Activated naive CD8-positive, alpha-beta T cell treated with anti-CD3 and anti-CD28 coated beads for 36 hours (primary cell): Measurements from ENCODE around the gene CCDC81. TPM values are rescaled to one million over a fixed set of nuclear protein-coding genes. Genes with fewer than 3 reads are reported as not detected.
"Not testable (repeated sequence)": the region's sequence is repeated elsewhere in the genome, so short reads cannot be mapped to it uniquely, and the experiment has no call there.

ENCODE experiments used
- DNase-seq: peaks from one replicate; pipeline ENCODE4 v3.0.0; 2021
- H3K27ac Mint-ChIP-seq: one replicate; pipeline ENCODE4 v1.8.0; 2022; ENCODE audit warnings: mild to moderate bottlenecking, moderate library complexity, mixed read lengths
- H3K27me3 Mint-ChIP-seq: one replicate; pipeline ENCODE4 v1.8.0; 2022; ENCODE audit warnings: mild to moderate bottlenecking, mixed read lengths
- H3K36me3 Mint-ChIP-seq: one replicate; pipeline ENCODE4 v1.8.0; 2021; ENCODE audit warnings: mild to moderate bottlenecking, mixed read lengths
- H3K4me1 Mint-ChIP-seq: one replicate; pipeline ENCODE4 v1.8.0; 2021; ENCODE audit warnings: mixed read lengths
- H3K4me3 Mint-ChIP-seq: one replicate; pipeline ENCODE4 v1.8.0; 2022; ENCODE audit warnings: mild to moderate bottlenecking, moderate library complexity, mixed read lengths
- H3K9me3 Mint-ChIP-seq: one replicate; pipeline ENCODE4 v1.8.0; 2022; ENCODE audit warnings: mixed read lengths
- total RNA-seq, 2 experiments: library from RNA; stranded (reverse); gene quantifications; one replicate each; pipeline ENCODE4 v1.2.3, GENCODE V29; 2021

CCDC81 gene
- total RNA-seq: under 1 TPM; 0.16 to 0.42 TPM

DNA sequence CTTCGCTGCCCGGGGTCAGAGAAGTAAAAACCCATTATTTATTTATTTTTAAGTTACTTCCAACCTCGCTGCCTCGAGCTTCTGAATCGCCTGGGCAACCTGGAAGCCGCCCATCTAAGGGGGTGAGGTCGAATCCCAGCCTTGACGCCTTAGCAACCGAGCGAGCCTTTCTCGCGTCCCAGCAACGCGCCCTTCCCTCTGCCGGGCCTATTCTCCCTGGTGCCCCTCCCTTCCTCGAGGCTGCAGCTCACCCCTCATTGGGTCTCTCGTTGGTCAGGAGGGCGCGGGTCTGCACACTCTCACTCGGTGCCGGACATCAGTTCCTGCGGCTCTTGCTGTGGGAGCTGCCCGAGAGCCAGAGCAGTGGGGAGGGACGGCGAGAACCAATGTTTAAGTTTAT, at the start of gene CCDC81:
CCDC81 (plus strand) TSS at position 302 of the 400 bp plus-strand sequence. CDS start 277 bp downstream, outside the sequence.
- Mint-ChIP-seq H3K4me1 (peaks cover 3% of the 10 kb centered on the region), H3K36me3 (peaks cover 2% of the 10 kb centered on the region), H3K4me3 (no peak within 1 kb of the TSS), H3K27ac (no peak within 1 kb of the TSS), H3K9me3 (peaks cover 2% of the 10 kb centered on the region), H3K27me3 (peaks cover 19% of the 10 kb centered on the region)
- DNase-seq: no peak

DNA sequence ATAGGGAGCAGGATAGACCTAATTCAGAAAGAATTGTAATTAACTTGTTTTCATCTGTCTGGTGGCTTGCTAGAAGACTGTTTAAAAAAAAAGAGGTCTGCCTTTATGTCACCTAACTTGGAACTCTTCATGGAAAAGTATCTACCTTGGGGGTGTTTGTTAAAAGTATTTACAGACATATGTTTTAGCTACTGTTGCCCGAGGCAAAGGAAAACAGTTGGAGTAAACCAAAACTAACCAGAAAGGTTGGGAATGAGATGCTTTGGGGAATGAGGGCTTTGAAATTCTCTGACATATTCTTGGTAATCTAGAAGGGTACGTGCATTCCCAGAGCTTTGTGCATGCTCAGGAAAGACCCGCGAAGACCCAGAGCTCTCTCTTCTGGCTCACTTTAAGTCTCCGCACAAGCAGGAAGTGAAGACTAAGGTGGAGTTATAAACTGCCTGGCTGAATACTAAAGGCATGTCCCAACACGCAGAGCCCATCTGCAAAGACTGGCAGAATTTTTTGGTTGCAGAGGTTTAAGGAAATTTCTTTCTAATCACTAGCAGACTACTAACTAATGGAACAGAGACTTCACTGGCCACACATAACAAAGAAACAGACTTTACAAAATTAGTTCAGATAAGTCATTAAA, 39.4 kb upstream of the CCDC81 start:
- H3K27me3 Mint-ChIP-seq: no peaks in the 10 kb centered on the region
- no peak overlapping the region for H3K4me3 Mint-ChIP-seq
- peaks cover 67% of the 10 kb centered on the region for H3K36me3 Mint-ChIP-seq
- H3K4me1 Mint-ChIP-seq: no peaks in the 10 kb centered on the region
- no peak overlapping the region for H3K27ac Mint-ChIP-seq
- no peak for DNase-seq
- H3K9me3 Mint-ChIP-seq: peaks cover 1% of the 10 kb centered on the region

GRCh38 chr11:86337227-86337626, 37.5 kb upstream of the CCDC81 start:
- Mint-ChIP-seq H3K27me3 (no peaks in the 10 kb centered on the region), H3K4me3 (no peak overlapping the region), H3K36me3 (peaks cover 80% of the 10 kb centered on the region), H3K9me3 (peaks cover 2% of the 10 kb centered on the region), H3K27ac (no peak overlapping the region), H3K4me1 (peaks cover 5% of the 10 kb centered on the region)
- DNase-seq: no peak

GRCh38 chr11:86341382-86341781, 33.3 kb upstream of the CCDC81 start:
- H3K4me3 Mint-ChIP-seq: no peak overlapping the region
- peaks cover 2% of the 10 kb centered on the region for H3K9me3 Mint-ChIP-seq
- no peak overlapping the region for H3K27ac Mint-ChIP-seq
- no peak for DNase-seq
- peaks cover 22% of the 10 kb centered on the region for H3K4me1 Mint-ChIP-seq
- no peaks in the 10 kb centered on the region for H3K27me3 Mint-ChIP-seq
- H3K36me3 Mint-ChIP-seq: peaks cover 63% of the 10 kb centered on the region

DNA sequence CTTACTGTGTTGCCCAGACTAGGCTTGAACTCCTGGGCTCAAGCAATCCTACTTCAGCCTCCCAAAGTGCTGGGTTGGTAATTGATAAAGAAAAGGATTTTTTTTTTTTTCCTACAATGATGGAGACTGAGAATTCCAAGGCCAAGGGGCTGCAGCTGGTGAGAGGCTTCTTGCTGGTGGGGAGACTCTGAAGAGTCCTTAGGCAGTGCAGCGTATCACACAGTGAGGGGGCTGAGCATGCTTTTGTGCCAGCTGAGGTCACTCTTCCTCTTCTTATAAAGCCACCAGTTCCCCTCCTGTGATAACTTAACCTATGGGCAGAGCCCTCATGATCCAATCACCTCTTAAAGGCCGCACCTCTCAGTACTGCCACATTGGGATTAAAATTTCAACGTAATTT, 28.2 kb upstream of the CCDC81 start:
- Mint-ChIP-seq H3K27ac (no peak overlapping the region), H3K9me3 (no peaks in the 10 kb centered on the region), H3K27me3 (no peaks in the 10 kb centered on the region), H3K4me1 (peaks cover 21% of the 10 kb centered on the region), H3K4me3 (no peak overlapping the region), H3K36me3 (peaks cover 23% of the 10 kb centered on the region)
- no peak for DNase-seq

DNA sequence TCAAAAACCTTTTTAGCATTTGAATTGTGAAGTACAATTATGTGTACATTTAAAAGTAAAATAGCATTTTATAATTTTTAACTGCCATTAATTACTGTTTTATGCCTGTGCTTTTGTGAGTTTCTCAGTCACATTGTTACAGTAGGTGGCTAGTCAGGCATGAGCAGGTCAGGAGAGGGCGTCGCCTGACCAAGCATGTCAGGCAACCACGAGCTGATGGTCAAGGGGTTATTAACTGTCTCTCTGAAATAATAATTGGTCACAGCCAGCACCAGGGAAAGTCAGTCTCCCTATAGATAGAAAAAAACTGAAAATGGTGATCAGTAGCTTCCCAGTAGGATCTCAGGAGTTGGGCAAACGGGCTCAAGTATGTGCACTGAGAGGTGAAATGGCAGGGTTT, 19.4 kb upstream of the CCDC81 start:
- peaks cover 3% of the 10 kb centered on the region for H3K36me3 Mint-ChIP-seq
- no peak overlapping the region for H3K4me3 Mint-ChIP-seq
- no peaks in the 10 kb centered on the region for H3K9me3 Mint-ChIP-seq
- no peaks in the 10 kb centered on the region for H3K4me1 Mint-ChIP-seq
- no peaks in the 10 kb centered on the region for H3K27me3 Mint-ChIP-seq
- no peak overlapping the region for H3K27ac Mint-ChIP-seq
- no peak for DNase-seq

GRCh38 chr11:86357412-86357811, 17.3 kb upstream of the CCDC81 start:
- H3K4me3 Mint-ChIP-seq, DNase-seq, H3K27me3 Mint-ChIP-seq, H3K9me3 Mint-ChIP-seq, H3K27ac Mint-ChIP-seq, H3K4me1 Mint-ChIP-seq, H3K36me3 Mint-ChIP-seq: not testable (repeated sequence)

GRCh38 chr11:86358720-86359119, 16.0 kb upstream of the CCDC81 start:
- Mint-ChIP-seq H3K4me1 (no peaks in the 10 kb centered on the region), H3K9me3 (peaks cover 6% of the 10 kb centered on the region)

DNA sequence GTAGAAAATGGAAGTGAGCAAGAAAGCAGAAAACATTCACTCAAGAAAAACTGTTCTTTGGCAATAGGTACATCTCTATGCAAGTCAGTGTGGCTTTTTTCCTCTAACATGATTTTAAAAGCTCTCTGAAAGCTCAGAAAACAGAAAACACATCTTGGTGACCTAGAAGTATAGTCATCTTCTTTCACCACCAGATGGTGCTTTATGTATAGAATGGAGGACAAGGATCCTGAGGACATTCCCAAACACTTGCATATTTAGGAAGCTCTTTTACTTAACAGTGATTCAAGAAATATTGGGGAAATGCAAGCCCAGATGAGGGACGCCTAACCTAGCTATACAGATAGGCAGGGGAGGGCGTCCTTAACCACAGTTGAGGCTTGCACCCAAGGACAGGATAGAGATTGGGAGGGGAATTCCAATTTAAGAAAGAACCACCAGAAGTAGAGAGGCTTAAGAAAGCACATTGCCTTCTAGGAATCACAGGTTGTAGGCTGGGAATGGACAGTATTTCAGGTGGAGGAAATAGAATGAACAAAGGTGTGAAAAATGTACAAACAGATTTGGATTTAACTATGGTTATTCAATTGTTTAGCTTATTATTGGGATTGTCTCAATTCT, 13.8 kb upstream of the CCDC81 start:
- Mint-ChIP-seq H3K9me3 (peaks cover 11% of the 10 kb centered on the region), H3K27ac (no peak overlapping the region), H3K4me1 (no peaks in the 10 kb centered on the region), H3K27me3 (no peaks in the 10 kb centered on the region), H3K36me3 (no peaks in the 10 kb centered on the region), H3K4me3 (no peak overlapping the region)
- DNase-seq: no peak

More at GRCh38 chr11:86358720-86359119, 16.0 kb upstream of the CCDC81 start:
- DNase-seq: no peak
- Mint-ChIP-seq H3K27me3 (no peaks in the 10 kb centered on the region), H3K27ac (no peak overlapping the region), H3K36me3 (no peaks in the 10 kb centered on the region), H3K4me3 (no peak overlapping the region)

- H3K9me3 Mint-ChIP-seq: peaks cover 11% of the 10 kb centered on the region
- no peak overlapping the region for H3K27ac Mint-ChIP-seq
- H3K4me1 Mint-ChIP-seq: no peaks in the 10 kb centered on the region
- H3K27me3 Mint-ChIP-seq: no peaks in the 10 kb centered on the region
- no peak overlapping the region for H3K4me3 Mint-ChIP-seq
- no peaks in the 10 kb centered on the region for H3K36me3 Mint-ChIP-seq
- no peak for DNase-seq
Measured at GRCh38 chr11:86363424-86363823, 11.3 kb upstream of the CCDC81 start.

DNA sequence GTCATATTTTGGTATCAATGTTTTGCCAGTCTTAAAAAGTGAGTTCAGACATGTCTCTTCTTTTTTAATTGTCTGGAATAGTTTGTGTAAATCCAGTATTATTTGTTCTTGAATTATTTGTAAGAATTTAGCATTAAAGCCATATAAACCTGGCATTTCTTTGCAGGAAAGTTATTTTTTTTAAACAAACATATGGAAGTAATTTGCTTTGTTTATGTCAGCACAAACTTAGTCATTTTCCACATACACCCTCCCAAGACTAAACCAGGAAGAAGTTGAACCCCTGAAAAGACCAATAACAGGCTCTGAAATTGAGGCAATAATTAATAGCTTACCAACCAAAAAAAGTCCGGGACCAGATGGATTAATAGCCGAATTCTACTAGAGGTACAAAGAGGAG, 9.1 kb upstream of the CCDC81 start:
- no peak for DNase-seq

DNA sequence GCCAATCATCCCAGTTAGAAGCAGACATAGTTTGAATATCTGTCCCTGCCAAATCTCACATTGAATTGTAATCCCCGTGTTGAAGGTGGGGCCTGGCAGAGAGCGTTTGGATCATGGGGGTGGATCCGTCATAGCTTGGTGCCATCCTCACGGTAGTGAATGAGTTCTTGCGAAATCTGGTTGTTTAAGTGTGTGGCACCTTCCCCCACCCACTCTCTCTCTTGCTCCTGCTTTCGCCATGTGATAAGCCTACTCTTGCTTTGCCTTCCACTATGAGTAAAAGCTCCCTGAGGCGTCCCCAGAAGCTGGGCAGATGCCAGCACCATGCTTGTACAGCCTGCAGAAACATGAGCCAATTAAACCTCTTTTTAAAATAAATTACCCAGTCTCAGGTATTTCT, 5.0 kb upstream of the CCDC81 start:
- Mint-ChIP-seq H3K36me3 (peaks cover 2% of the 10 kb centered on the region), H3K9me3 (no peaks in the 10 kb centered on the region), H3K4me3 (no peak overlapping the region), H3K27ac (no peak overlapping the region), H3K27me3 (peaks cover 10% of the 10 kb centered on the region), H3K4me1 (peaks cover 3% of the 10 kb centered on the region)
- no peak for DNase-seq

More for the DNA sequence above, 9.1 kb upstream of the CCDC81 start:
- Mint-ChIP-seq H3K4me1 (no peaks in the 10 kb centered on the region), H3K4me3 (no peak overlapping the region), H3K27me3 (no peaks in the 10 kb centered on the region), H3K27ac (no peak overlapping the region), H3K9me3 (peaks cover 11% of the 10 kb centered on the region), H3K36me3 (no peaks in the 10 kb centered on the region)

GRCh38 chr11:86370171-86370570, 4.5 kb upstream of the CCDC81 start:
- peaks cover 2% of the 10 kb centered on the region for H3K36me3 Mint-ChIP-seq
- peaks cover 12% of the 10 kb centered on the region for H3K27me3 Mint-ChIP-seq
- no peak overlapping the region for H3K27ac Mint-ChIP-seq
- no peaks in the 10 kb centered on the region for H3K9me3 Mint-ChIP-seq
- H3K4me3 Mint-ChIP-seq: no peak overlapping the region
- H3K4me1 Mint-ChIP-seq: peaks cover 3% of the 10 kb centered on the region
- no peak for DNase-seq

- peaks cover 12% of the 10 kb centered on the region for H3K27me3 Mint-ChIP-seq
- peaks cover 2% of the 10 kb centered on the region for H3K36me3 Mint-ChIP-seq
- H3K27ac Mint-ChIP-seq: no peak overlapping the region
- H3K9me3 Mint-ChIP-seq: peaks cover 2% of the 10 kb centered on the region
- no peak for DNase-seq
- H3K4me1 Mint-ChIP-seq: peaks cover 3% of the 10 kb centered on the region
- no peak overlapping the region for H3K4me3 Mint-ChIP-seq
Measured at GRCh38 chr11:86370922-86371594, 3.6 kb upstream of the CCDC81 start.

- H3K27ac Mint-ChIP-seq: no peak overlapping the region
- H3K4me1 Mint-ChIP-seq: peaks cover 3% of the 10 kb centered on the region
- peaks cover 2% of the 10 kb centered on the region for H3K9me3 Mint-ChIP-seq
- DNase-seq: no peak
- peaks cover 12% of the 10 kb centered on the region for H3K27me3 Mint-ChIP-seq
- H3K36me3 Mint-ChIP-seq: peaks cover 2% of the 10 kb centered on the region
- no peak overlapping the region for H3K4me3 Mint-ChIP-seq
Measured at GRCh38 chr11:86372041-86372440, 2.6 kb upstream of the CCDC81 start.
